NT2/D1 (cell line): ENCODE measurements around the gene CNPY4.

ENCODE experiments used
- DNase-seq: peaks from one replicate; pipeline ENCODE4 v3.0.0-alpha.2; 2011; ENCODE audit warnings: low read depth, low spot score
- H3K27me3 ChIP-seq: 2 replicates; pipeline ENCODE4 v1.6.0; 2011; ENCODE audit warnings: mild to moderate bottlenecking; ENCODE audit not compliant: insufficient read length, insufficient read depth
- H3K36me3 ChIP-seq: 2 replicates; pipeline ENCODE4 v1.6.1; 2011; ENCODE audit warnings: mild to moderate bottlenecking, low read length, mixed read lengths; ENCODE audit not compliant: insufficient read depth, insufficient read length
- H3K4me1 ChIP-seq: 2 replicates; pipeline ENCODE4 v1.5.1; 2011; ENCODE audit not compliant: insufficient read depth, insufficient read length
- H3K4me3 ChIP-seq: 2 replicates; pipeline ENCODE4 v1.5.1; 2011; ENCODE audit warnings: low read depth; ENCODE audit not compliant: insufficient read length
- H3K9ac ChIP-seq: 2 replicates; pipeline ENCODE4 v1.6.0; 2011; ENCODE audit warnings: low read depth; ENCODE audit not compliant: insufficient read length
- H3K9me3 ChIP-seq: 2 replicates; pipeline ENCODE4 v1.5.1; 2011; ENCODE audit warnings: mild to moderate bottlenecking, low read length; ENCODE audit not compliant: insufficient read depth
- SUZ12 ChIP-seq: IDR thresholded peaks from 2 replicates; pipeline ENCODE4 v1.6.1; 2011; ENCODE audit not compliant: insufficient read length, insufficient read depth; ENCODE audit errors: extremely low read depth
- YY1 ChIP-seq: IDR thresholded peaks from 2 replicates; pipeline ENCODE4 v1.6.1; 2011; ENCODE audit not compliant: insufficient read length, insufficient read depth
- ZNF274 ChIP-seq: IDR thresholded peaks from 2 replicates; pipeline ENCODE4 v1.6.1; 2011; ENCODE audit warnings: mild to moderate bottlenecking, low read depth, low read length

CNPY4 gene

GRCh38 chr7:100147278-100147677, 27.8 kb downstream of the CNPY4 start:
- Histone ChIP-seq H3K36me3 (peaks cover 6% of the 10 kb centered on the region), H3K4me1 (no peaks in the 10 kb centered on the region), H3K9me3 (no peaks in the 10 kb centered on the region), H3K9ac (no peak overlapping the region), H3K27me3 (no peaks in the 10 kb centered on the region), H3K4me3 (no peak overlapping the region)
- no peak for DNase-seq
- no peak for TF ChIP-seq SUZ12
- TF ChIP-seq ZNF274: no peak
- no peak for TF ChIP-seq YY1

- Histone ChIP-seq H3K4me1 (no peaks in the 10 kb centered on the region), H3K9ac (peak overlapping the region; percentile 56)
Observed at GRCh38 chr7:100148225-100148558, 28.8 kb downstream of the CNPY4 start.

GRCh38 chr7:100148559-100149328, 29.3 kb downstream of the CNPY4 start, which contains the start of gene LAMTOR4:
LAMTOR4 (plus strand) TSS chr7:100148918; CDS start chr7:100148973, 55 bp downstream.
- H3K4me1 ChIP-seq: no peaks in the 10 kb centered on the region
- no peaks in the 10 kb centered on the region for H3K9me3 ChIP-seq
- H3K9ac ChIP-seq: peak within 1 kb of the TSS; percentile 92
- peak; percentile 99 for DNase-seq
- no peaks in the 10 kb centered on the region for H3K27me3 ChIP-seq
- peak within 1 kb of the TSS; percentile 93 for H3K4me3 ChIP-seq
- H3K36me3 ChIP-seq: peaks cover 18% of the 10 kb centered on the region
- no peak for TF ChIP-seq SUZ12
- TF ChIP-seq YY1: no peak
- no peak for TF ChIP-seq ZNF274

More at GRCh38 chr7:100148225-100148558, 28.8 kb downstream of the CNPY4 start:
- TF ChIP-seq YY1: no peak
- no peak for TF ChIP-seq SUZ12
- no peak for TF ChIP-seq ZNF274
- Histone ChIP-seq H3K27me3 (no peaks in the 10 kb centered on the region), H3K9me3 (no peaks in the 10 kb centered on the region), H3K4me3 (no peak overlapping the region), H3K36me3 (peaks cover 12% of the 10 kb centered on the region)
- no peak for DNase-seq

- H3K9me3 ChIP-seq: no peaks in the 10 kb centered on the region
- H3K27me3 ChIP-seq: no peaks in the 10 kb centered on the region
- no peak overlapping the region for H3K9ac ChIP-seq
- no peak for DNase-seq
- no peak for TF ChIP-seq SUZ12
- no peak for TF ChIP-seq YY1
- TF ChIP-seq ZNF274: no peak
- H3K4me1 ChIP-seq: peaks cover 15% of the 10 kb centered on the region
- peaks cover 52% of the 10 kb centered on the region for H3K36me3 ChIP-seq
- H3K4me3 ChIP-seq: no peak overlapping the region
Observed at GRCh38 chr7:100152404-100152803, 33.0 kb downstream of the CNPY4 start.

- TF ChIP-seq SUZ12 (no peak), ZNF274 (no peak), YY1 (no peak)
- no peaks in the 10 kb centered on the region for H3K9me3 ChIP-seq
- H3K27me3 ChIP-seq: no peaks in the 10 kb centered on the region
- no peak overlapping the region for H3K4me3 ChIP-seq
- no peak overlapping the region for H3K9ac ChIP-seq
- DNase-seq: no peak
- peaks cover 19% of the 10 kb centered on the region for H3K4me1 ChIP-seq
- H3K36me3 ChIP-seq: peaks cover 52% of the 10 kb centered on the region
Observed at GRCh38 chr7:100152937-100153666, 33.7 kb downstream of the CNPY4 start.

- H3K4me3 ChIP-seq: no peak overlapping the region
- H3K36me3 ChIP-seq: peaks cover 52% of the 10 kb centered on the region
- H3K9me3 ChIP-seq: no peaks in the 10 kb centered on the region
- TF ChIP-seq YY1 (no peak), ZNF274 (no peak)
- H3K9ac ChIP-seq: peak overlapping the region; percentile 57
- H3K27me3 ChIP-seq: no peaks in the 10 kb centered on the region
- peaks cover 19% of the 10 kb centered on the region for H3K4me1 ChIP-seq
- DNase-seq: no peak
Observed at GRCh38 chr7:100153708-100154535, 34.5 kb downstream of the CNPY4 start.
